Keratinocyte (primary cell): ENCODE data around the gene PYROXD2. TPM values are rescaled to one million over a fixed set of nuclear protein-coding genes. Genes with fewer than 3 reads are reported as not detected.

Source experiments
- DNase-seq: peaks from one replicate; pipeline ENCODE4 v3.0.0-alpha.2; 2011; ENCODE audit warnings: low read depth, missing footprints, low spot score
- FAIRE-seq: peaks from 2 replicates; lab custom pipeline; 2011; peaks lifted over from hg19 to GRCh38; lab: Jason Lieb, UNC
- H2AFZ ChIP-seq: 2 replicates; pipeline ENCODE4 v1.6.0; 2012; ENCODE audit warnings: low read length, control low read depth, inconsistent platforms; ENCODE audit not compliant: control insufficient read depth
- H3K27ac ChIP-seq: 2 replicates; pipeline ENCODE4 v1.5.1; 2011; ENCODE audit warnings: low read length; ENCODE audit not compliant: control insufficient read depth, insufficient read depth
- H3K27me3 ChIP-seq: 3 replicates; pipeline ENCODE4 v1.6.0; 2011; ENCODE audit warnings: low read length; ENCODE audit not compliant: control insufficient read depth, insufficient read depth; ENCODE audit errors: extremely low read depth
- H3K36me3 ChIP-seq, 2 experiments: 2 replicates in 1 of 2; 3 replicates in 1 of 2; pipeline ENCODE4 v1.5.1; 2011; ENCODE audit warnings: low read length in 2 of 2, mild to moderate bottlenecking in 1 of 2; ENCODE audit not compliant: control insufficient read depth in 2 of 2, insufficient read depth in 2 of 2; ENCODE audit errors: extremely low read depth in 1 of 2
- H3K4me1 ChIP-seq: 3 replicates; pipeline ENCODE4 v1.5.1; 2011; ENCODE audit warnings: low read length; ENCODE audit not compliant: control insufficient read depth, insufficient read depth; ENCODE audit errors: extremely low read depth
- H3K4me2 ChIP-seq: 3 replicates; pipeline ENCODE4 v1.6.0; 2011; ENCODE audit warnings: low read depth, low read length; ENCODE audit not compliant: control insufficient read depth, insufficient read depth; ENCODE audit errors: extremely low read depth
- H3K4me3 ChIP-seq, 3 experiments: fragments of 200-600 bp in 1 of 3; sonication (generic) in 1 of 3; 2 replicates in 2 of 3; 3 replicates in 1 of 3; pipeline ENCODE4 v1.5.1; 2011 to 2016; ENCODE audit warnings: low read length in 3 of 3, mild to moderate bottlenecking in 3 of 3, control low read depth in 2 of 3, inconsistent platforms in 1 of 3, low read depth in 1 of 3, mixed read lengths in 1 of 3, mixed run types in 1 of 3, moderate library complexity in 1 of 3; ENCODE audit not compliant: control insufficient read depth in 2 of 3, insufficient read depth in 2 of 3; ENCODE audit errors: extremely low read depth in 1 of 3
- H3K79me2 ChIP-seq: 2 replicates; pipeline ENCODE4 v1.6.0; 2012; ENCODE audit warnings: low read length; ENCODE audit not compliant: control insufficient read depth, insufficient read depth
- H3K9ac ChIP-seq: 3 replicates; pipeline ENCODE4 v1.6.0; 2011; ENCODE audit warnings: low read length; ENCODE audit not compliant: control insufficient read depth, insufficient read depth; ENCODE audit errors: extremely low read depth
- H3K9me1 ChIP-seq: 3 replicates; pipeline ENCODE4 v1.6.0; 2011; ENCODE audit warnings: low read length; ENCODE audit not compliant: control insufficient read depth, insufficient read depth; ENCODE audit errors: extremely low read depth
- H3K9me3 ChIP-seq: 2 replicates; pipeline ENCODE4 v1.5.1; 2012; ENCODE audit warnings: low read depth, low read length; ENCODE audit not compliant: control insufficient read depth
- H4K20me1 ChIP-seq: 3 replicates; pipeline ENCODE4 v1.6.0; 2011; ENCODE audit warnings: low read length; ENCODE audit not compliant: control insufficient read depth, insufficient read depth; ENCODE audit errors: extremely low read depth
- EZH2 ChIP-seq: IDR thresholded peaks from one replicate; pipeline ENCODE4 v1.6.1; 2012; ENCODE audit warnings: inconsistent platforms, mild to moderate bottlenecking, low read length, moderate library complexity
- dilution Hi-C: fragments of 300-500 bp; cut with MboI; formaldehyde crosslinking; loops from one replicate; pipeline ENCODE4 v1.7.0; 2020; ENCODE audit warnings: low sequenced_read_pairs; ENCODE audit not compliant: extremely low pct_ligation_motif_present
- polyA plus RNA-seq, 5 experiments: library from polyadenylated mRNA; depleted of rRNA in 3 of 5; stranded (reverse) in 3 of 5; stranded (forward) in 1 of 5; unstranded in 1 of 5; fragments of >200 nt; gene quantifications; 1 replicate in 1 of 5; 2 replicates in 3 of 5; 3 replicates in 1 of 5; pipeline versions ENCODE4 v1.2.1 to v1.2.3, GENCODE V29; 2011 to 2012; ENCODE audit warnings: missing spikeins in 2 of 5, low read depth in 1 of 5, low replicate concordance in 1 of 5
- TF ChIP-seq, protein P1 (sequence below), 3 experiments: IDR thresholded peaks in 1 of 3; conservative IDR thresholded peaks in 1 of 3; optimal IDR thresholded peaks in 1 of 3; 2 replicates in 2 of 3; 3 replicates in 1 of 3; pipeline versions ENCODE3 to v1.5.1; 2011; ENCODE audit warnings: low read length in 3 of 3, mild to moderate bottlenecking in 3 of 3, moderate library complexity in 2 of 3, control low read depth in 1 of 3, inconsistent platforms in 1 of 3; ENCODE audit not compliant: insufficient read depth in 2 of 3; ENCODE audit errors: extremely low read depth in 1 of 3

The PYROXD2 gene
- polyA plus RNA-seq, 1 donor (not counting 4 experiments of a cell fraction or from before 2014, with no cell fraction given), result 4.4 TPM

DNA sequence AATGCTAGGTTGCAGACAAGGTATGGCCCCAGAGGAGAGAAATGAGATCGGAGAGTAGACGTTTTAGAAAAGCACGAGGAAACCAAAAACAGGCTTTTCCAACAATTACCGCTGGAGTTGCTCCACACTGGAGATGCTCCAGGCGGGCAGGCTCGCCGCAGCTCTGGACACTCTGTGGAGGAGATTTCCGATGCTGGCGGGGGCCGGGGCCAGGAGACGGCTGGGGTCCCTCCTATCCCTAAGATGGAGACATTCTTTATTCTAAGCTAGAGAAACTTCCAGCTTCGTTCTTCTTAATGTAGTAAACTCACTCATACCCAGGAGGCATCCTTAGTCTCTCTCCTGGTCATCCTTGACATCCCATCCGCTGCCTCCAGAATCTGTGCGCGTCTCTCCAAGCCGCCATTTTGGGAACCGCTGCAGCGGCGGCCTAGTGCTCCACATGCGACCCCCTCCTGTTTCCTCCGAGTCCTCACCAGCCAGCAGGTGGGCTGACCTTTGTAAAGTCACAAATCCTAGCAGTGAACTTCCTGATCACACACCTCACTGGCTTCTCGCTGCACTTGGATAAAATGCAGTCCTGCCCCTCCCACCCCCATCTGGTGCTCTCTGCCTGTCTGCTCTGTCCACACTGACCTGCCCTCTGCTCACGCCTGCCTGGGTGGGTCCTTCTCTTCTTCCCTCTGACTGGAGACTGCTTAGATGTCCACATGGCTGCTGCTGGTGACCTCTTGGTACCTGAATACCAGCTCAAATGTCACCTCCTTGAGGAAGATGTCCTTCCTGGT lies 11.9 kb downstream of the PYROXD2 start:
- Histone ChIP-seq H3K36me3 (no peaks in the 10 kb centered on the region), H3K4me1 (peaks cover 13% of the 10 kb centered on the region), H2AFZ (no peak overlapping the region), H4K20me1 (no peaks in the 10 kb centered on the region), H3K27me3 (no peaks in the 10 kb centered on the region), H3K9ac (no peak overlapping the region), H3K79me2 (no peaks in the 10 kb centered on the region), H3K4me3 (no peak overlapping the region), H3K4me2 (no peak overlapping the region), H3K27ac (no peak overlapping the region), H3K9me3 (no peaks in the 10 kb centered on the region), H3K9me1 (no peaks in the 10 kb centered on the region)
- FAIRE-seq (no peak), DNase-seq (no peak)
- dilution Hi-C loops, result no loop called here
- TF ChIP-seq EZH2, result no peak
- TF ChIP-seq, protein P1, sequence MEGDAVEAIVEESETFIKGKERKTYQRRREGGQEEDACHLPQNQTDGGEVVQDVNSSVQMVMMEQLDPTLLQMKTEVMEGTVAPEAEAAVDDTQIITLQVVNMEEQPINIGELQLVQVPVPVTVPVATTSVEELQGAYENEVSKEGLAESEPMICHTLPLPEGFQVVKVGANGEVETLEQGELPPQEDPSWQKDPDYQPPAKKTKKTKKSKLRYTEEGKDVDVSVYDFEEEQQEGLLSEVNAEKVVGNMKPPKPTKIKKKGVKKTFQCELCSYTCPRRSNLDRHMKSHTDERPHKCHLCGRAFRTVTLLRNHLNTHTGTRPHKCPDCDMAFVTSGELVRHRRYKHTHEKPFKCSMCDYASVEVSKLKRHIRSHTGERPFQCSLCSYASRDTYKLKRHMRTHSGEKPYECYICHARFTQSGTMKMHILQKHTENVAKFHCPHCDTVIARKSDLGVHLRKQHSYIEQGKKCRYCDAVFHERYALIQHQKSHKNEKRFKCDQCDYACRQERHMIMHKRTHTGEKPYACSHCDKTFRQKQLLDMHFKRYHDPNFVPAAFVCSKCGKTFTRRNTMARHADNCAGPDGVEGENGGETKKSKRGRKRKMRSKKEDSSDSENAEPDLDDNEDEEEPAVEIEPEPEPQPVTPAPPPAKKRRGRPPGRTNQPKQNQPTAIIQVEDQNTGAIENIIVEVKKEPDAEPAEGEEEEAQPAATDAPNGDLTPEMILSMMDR (optimal IDR thresholded peaks at IDR 0.05 in 1 of 3, IDR thresholded peaks at IDR 0.05 in 1 of 3, conservative IDR thresholded peaks at IDR 0.05 in 1 of 3; ENCODE audit: extremely low read depth in 1 of 3, insufficient read depth in 2 of 3, low read length in 3 of 3), result no peak

DNA sequence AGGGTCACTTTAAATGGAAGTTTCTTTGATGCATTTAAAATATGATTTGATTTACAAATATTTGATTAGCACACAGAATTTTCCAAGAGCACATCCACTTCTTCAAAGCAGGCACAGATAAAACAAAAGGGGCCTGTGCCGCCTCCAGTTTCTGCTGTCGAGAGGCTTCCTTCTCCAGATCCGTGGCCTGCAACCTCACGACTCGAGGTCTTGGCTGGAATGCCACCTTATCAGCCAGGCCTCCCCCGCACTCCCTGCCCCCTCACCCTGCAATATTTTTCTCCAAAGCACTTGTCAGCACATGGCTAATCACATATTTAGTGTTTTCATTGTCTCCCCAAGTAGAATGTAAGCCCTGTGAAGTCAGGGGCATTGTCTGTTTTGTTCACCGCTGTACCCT lies 12.5 kb downstream of the PYROXD2 start:
- Histone ChIP-seq H3K4me2 (no peak overlapping the region), H3K9me1 (no peaks in the 10 kb centered on the region), H3K9ac (no peak overlapping the region), H3K36me3 (no peaks in the 10 kb centered on the region), H3K27ac (no peak overlapping the region), H4K20me1 (no peaks in the 10 kb centered on the region), H3K79me2 (no peaks in the 10 kb centered on the region), H3K27me3 (no peaks in the 10 kb centered on the region), H3K9me3 (no peaks in the 10 kb centered on the region), H3K4me1 (peaks cover 13% of the 10 kb centered on the region), H3K4me3 (no peak overlapping the region), H2AFZ (no peak overlapping the region)
- DNase-seq, result no peak
- TF ChIP-seq, protein P1 (optimal IDR thresholded peaks at IDR 0.05 in 1 of 3, IDR thresholded peaks at IDR 0.05 in 1 of 3, conservative IDR thresholded peaks at IDR 0.05 in 1 of 3; ENCODE audit: extremely low read depth in 1 of 3, insufficient read depth in 2 of 3, low read length in 3 of 3), result no peak
- no peak for TF ChIP-seq EZH2
- dilution Hi-C loops, result no loop called here
- no peak for FAIRE-seq
